ENCODE results near the gene METTL13.

The METTL13 gene

GRCh38 chr1:171787686-171788480 lies 6.4 kb downstream of the METTL13 start:
- H3K9me3 ChIP-seq (ENCODE audit: control insufficient read depth in 5 of 5, low read length in 5 of 5) = no peaks in the 10 kb centered on the region
- no peak overlapping the region for H3K27ac ChIP-seq (ENCODE audit: low read depth, low read length)
- no peak overlapping the region for H3K4me3 ChIP-seq (ENCODE audit: low read depth in 1 of 5, low read length in 5 of 5)
- H3K9ac ChIP-seq (ENCODE audit: low read length in 5 of 5) = no peak overlapping the region
- peaks cover 28 to 88% (median 86%) of the 10 kb centered on the region in 5 donors for H3K36me3 ChIP-seq (ENCODE audit: control insufficient read depth in 5 of 5, insufficient read depth in 5 of 5, low read length in 5 of 5)
- H3K4me1 ChIP-seq (ENCODE audit: control insufficient read depth in 5 of 5, insufficient read depth in 5 of 5, low read length in 5 of 5) = peaks cover 0 to 25% (median 17%) of the 10 kb centered on the region in 5 donors
- no peaks in the 10 kb centered on the region for H3K27me3 ChIP-seq (ENCODE audit: control insufficient read depth in 5 of 5, insufficient read depth in 4 of 5, low read length in 5 of 5)

DNA sequence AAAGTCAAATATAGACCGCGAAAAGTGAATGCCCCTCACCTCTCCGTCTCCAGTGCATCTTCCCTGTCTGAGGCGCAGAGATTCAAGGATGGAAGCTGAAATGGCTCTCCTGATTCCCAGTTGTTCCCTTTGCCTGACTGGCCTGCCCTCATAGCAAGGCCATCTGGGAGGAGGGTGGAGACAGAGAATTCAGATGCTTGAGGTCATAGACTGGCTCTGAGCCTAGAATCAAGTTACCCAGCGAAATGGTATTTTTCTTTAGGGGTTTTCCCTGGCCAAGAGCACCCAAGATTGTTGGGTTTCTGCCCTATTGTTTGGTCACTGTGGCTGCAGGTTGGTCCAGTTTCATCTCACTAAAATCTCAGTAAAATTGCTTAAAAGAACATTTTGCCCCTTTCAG lies 7.2 kb downstream of the METTL13 start:
- Histone ChIP-seq H3K9ac (ENCODE audit: low read length in 5 of 5) (peak overlapping the region in 1 of 5 donors; percentile 13), H3K4me1 (ENCODE audit: control insufficient read depth in 5 of 5, insufficient read depth in 5 of 5, low read length in 5 of 5) (peaks cover 0 to 23% (median 16%) of the 10 kb centered on the region in 5 donors), H3K27me3 (ENCODE audit: control insufficient read depth in 5 of 5, insufficient read depth in 4 of 5, low read length in 5 of 5) (no peaks in the 10 kb centered on the region), H3K27ac (ENCODE audit: low read depth, low read length) (no peak overlapping the region), H3K9me3 (ENCODE audit: control insufficient read depth in 5 of 5, low read length in 5 of 5) (no peaks in the 10 kb centered on the region), H3K36me3 (ENCODE audit: control insufficient read depth in 5 of 5, insufficient read depth in 5 of 5, low read length in 5 of 5) (peaks cover 36 to 93% (median 88%) of the 10 kb centered on the region in 5 donors), H3K4me3 (ENCODE audit: low read depth in 1 of 5, low read length in 5 of 5) (no peak overlapping the region)

DNA sequence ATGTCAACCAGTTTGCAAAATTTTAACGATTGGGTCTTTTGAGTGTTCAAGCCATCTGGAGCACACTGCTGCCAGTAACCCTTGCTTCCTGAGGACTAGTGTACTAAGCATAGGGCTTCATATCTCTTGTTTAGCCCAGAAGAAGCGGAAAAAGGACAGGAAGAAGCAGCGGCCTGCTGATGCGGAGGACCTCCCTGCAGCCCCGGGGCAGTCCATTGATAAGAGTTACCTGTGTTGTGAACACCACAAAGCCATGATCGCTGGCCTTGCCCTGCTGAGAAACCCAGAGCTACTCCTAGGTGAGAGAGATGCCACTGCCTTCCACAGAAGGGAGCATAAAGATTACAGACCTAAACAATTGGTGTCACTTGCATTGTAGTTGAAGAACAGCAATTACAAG lies 8.9 kb downstream of the METTL13 start:
- Histone ChIP-seq H3K36me3 (ENCODE audit: control insufficient read depth in 5 of 5, insufficient read depth in 5 of 5, low read length in 5 of 5) (peaks cover 49 to 94% (median 92%) of the 10 kb centered on the region in 5 donors), H3K4me3 (ENCODE audit: low read depth in 1 of 5, low read length in 5 of 5) (no peak overlapping the region), H3K27ac (ENCODE audit: low read depth, low read length) (no peak overlapping the region), H3K9ac (ENCODE audit: low read length in 5 of 5) (no peak overlapping the region), H3K27me3 (ENCODE audit: control insufficient read depth in 5 of 5, insufficient read depth in 4 of 5, low read length in 5 of 5) (no peaks in the 10 kb centered on the region), H3K4me1 (ENCODE audit: control insufficient read depth in 5 of 5, insufficient read depth in 5 of 5, low read length in 5 of 5) (peaks cover 0 to 16% (median 9%) of the 10 kb centered on the region in 5 donors), H3K9me3 (ENCODE audit: control insufficient read depth in 5 of 5, low read length in 5 of 5) (no peaks in the 10 kb centered on the region)

GRCh38 chr1:171792656-171793369 lies 11.4 kb downstream of the METTL13 start:
- no peak overlapping the region for H3K4me3 ChIP-seq (ENCODE audit: low read depth in 1 of 5, low read length in 5 of 5)
- H3K36me3 ChIP-seq (ENCODE audit: control insufficient read depth in 5 of 5, insufficient read depth in 5 of 5, low read length in 5 of 5) = peaks cover 47 to 97% (median 90%) of the 10 kb centered on the region in 5 donors
- H3K9me3 ChIP-seq (ENCODE audit: control insufficient read depth in 5 of 5, low read length in 5 of 5) = no peaks in the 10 kb centered on the region
- no peaks in the 10 kb centered on the region for H3K27me3 ChIP-seq (ENCODE audit: control insufficient read depth in 5 of 5, insufficient read depth in 4 of 5, low read length in 5 of 5)
- no peak overlapping the region for H3K9ac ChIP-seq (ENCODE audit: low read length in 5 of 5)
- no peak overlapping the region for H3K27ac ChIP-seq (ENCODE audit: low read depth, low read length)
- H3K4me1 ChIP-seq (ENCODE audit: control insufficient read depth in 5 of 5, insufficient read depth in 5 of 5, low read length in 5 of 5) = peaks cover 0 to 11% (median 0%) of the 10 kb centered on the region in 5 donors

GRCh38 chr1:171793636-171794035 lies 12.2 kb downstream of the METTL13 start:
- Histone ChIP-seq H3K9ac (ENCODE audit: low read length in 5 of 5) (no peak overlapping the region), H3K4me1 (ENCODE audit: control insufficient read depth in 5 of 5, insufficient read depth in 5 of 5, low read length in 5 of 5) (peaks cover 1 to 14% (median 4%) of the 10 kb centered on the region in 5 donors), H3K4me3 (ENCODE audit: low read depth in 1 of 5, low read length in 5 of 5) (no peak overlapping the region), H3K9me3 (ENCODE audit: control insufficient read depth in 5 of 5, low read length in 5 of 5) (no peaks in the 10 kb centered on the region), H3K27me3 (ENCODE audit: control insufficient read depth in 5 of 5, insufficient read depth in 4 of 5, low read length in 5 of 5) (no peaks in the 10 kb centered on the region), H3K36me3 (ENCODE audit: control insufficient read depth in 5 of 5, insufficient read depth in 5 of 5, low read length in 5 of 5) (peaks cover 47 to 94% (median 85%) of the 10 kb centered on the region in 5 donors), H3K27ac (ENCODE audit: low read depth, low read length) (no peak overlapping the region)

DNA sequence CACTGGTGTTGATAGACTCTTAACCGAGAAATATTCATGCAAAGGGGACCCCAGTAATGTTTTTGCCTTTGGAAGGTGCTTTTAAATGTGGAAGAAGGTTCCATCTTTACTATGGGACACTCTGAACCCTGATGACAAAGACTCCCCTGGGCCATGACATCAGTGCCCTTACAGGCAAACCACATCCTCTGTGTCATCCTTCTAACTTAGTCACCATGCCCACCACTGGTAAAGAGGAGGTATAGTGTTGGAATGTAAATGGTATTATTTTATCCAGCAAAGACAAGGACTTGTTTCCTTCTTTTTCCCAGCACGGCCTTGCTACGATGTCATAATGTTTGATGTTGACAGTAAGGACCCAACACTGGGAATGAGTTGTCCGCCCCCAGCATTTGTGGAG lies 12.6 kb downstream of the METTL13 start:
- Histone ChIP-seq H3K4me1 (ENCODE audit: control insufficient read depth in 5 of 5, insufficient read depth in 5 of 5, low read length in 5 of 5) (peaks cover 5 to 14% (median 9%) of the 10 kb centered on the region in 5 donors), H3K27ac (ENCODE audit: low read depth, low read length) (no peak overlapping the region), H3K27me3 (ENCODE audit: control insufficient read depth in 5 of 5, insufficient read depth in 4 of 5, low read length in 5 of 5) (no peaks in the 10 kb centered on the region), H3K9ac (ENCODE audit: low read length in 5 of 5) (no peak overlapping the region), H3K36me3 (ENCODE audit: control insufficient read depth in 5 of 5, insufficient read depth in 5 of 5, low read length in 5 of 5) (peaks cover 47 to 90% (median 81%) of the 10 kb centered on the region in 5 donors), H3K9me3 (ENCODE audit: control insufficient read depth in 5 of 5, low read length in 5 of 5) (no peaks in the 10 kb centered on the region), H3K4me3 (ENCODE audit: low read depth in 1 of 5, low read length in 5 of 5) (no peak overlapping the region)

DNA sequence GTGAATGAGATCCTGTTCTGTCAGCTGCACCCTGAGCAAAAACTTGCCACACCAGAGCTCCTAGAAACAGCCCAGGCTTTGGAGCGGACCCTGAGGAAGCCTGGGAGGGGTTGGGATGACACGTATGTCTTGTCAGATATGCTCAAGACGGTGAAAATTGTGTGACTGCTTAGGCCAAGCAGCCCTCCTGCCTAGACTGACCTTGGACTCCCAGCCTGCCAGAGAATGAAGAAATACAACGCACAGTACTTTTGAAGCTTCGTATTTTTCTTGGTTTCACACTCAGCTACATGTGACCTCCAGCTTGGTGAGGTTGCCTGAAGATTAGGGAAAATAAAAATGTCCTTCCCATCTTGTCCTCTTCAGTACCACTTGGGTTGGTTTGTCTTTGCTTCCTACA lies 15.1 kb downstream of the METTL13 start:
- H3K27ac ChIP-seq (ENCODE audit: low read depth, low read length) = no peak overlapping the region
- H3K27me3 ChIP-seq (ENCODE audit: control insufficient read depth in 5 of 5, insufficient read depth in 4 of 5, low read length in 5 of 5) = no peaks in the 10 kb centered on the region
- H3K9me3 ChIP-seq (ENCODE audit: control insufficient read depth in 5 of 5, low read length in 5 of 5) = no peaks in the 10 kb centered on the region
- peaks cover 32 to 66% (median 59%) of the 10 kb centered on the region in 5 donors for H3K36me3 ChIP-seq (ENCODE audit: control insufficient read depth in 5 of 5, insufficient read depth in 5 of 5, low read length in 5 of 5)
- no peak overlapping the region for H3K9ac ChIP-seq (ENCODE audit: low read length in 5 of 5)
- peaks cover 5 to 26% (median 17%) of the 10 kb centered on the region in 5 donors for H3K4me1 ChIP-seq (ENCODE audit: control insufficient read depth in 5 of 5, insufficient read depth in 5 of 5, low read length in 5 of 5)
- no peak overlapping the region for H3K4me3 ChIP-seq (ENCODE audit: low read depth in 1 of 5, low read length in 5 of 5)

DNA sequence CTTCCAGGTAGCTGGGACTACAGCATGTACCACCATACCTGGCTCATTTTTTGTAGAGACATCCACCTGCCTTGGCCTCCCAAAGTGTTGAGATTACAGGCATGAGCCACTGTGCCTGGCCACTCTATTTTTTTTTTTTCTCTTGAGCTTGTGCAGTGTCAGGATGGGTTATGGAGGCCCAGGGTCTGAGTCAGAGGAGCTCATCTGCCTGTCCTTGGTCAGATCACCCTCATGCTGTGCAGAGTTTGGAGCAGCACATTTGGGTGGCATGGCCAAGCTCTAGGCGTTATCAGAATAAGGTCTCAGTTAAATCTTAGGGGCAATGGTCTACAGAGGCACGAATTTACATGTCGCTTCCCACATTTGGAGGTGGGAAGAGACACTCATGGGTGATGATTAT lies 16.9 kb downstream of the METTL13 start:
- peaks cover 20 to 49% (median 43%) of the 10 kb centered on the region in 5 donors for H3K36me3 ChIP-seq (ENCODE audit: control insufficient read depth in 5 of 5, insufficient read depth in 5 of 5, low read length in 5 of 5)
- H3K9ac ChIP-seq (ENCODE audit: low read length in 5 of 5) = peak overlapping the region in 1 of 5 donors; percentile 29
- no peak overlapping the region for H3K4me3 ChIP-seq (ENCODE audit: low read depth in 1 of 5, low read length in 5 of 5)
- peaks cover 5 to 33% (median 30%) of the 10 kb centered on the region in 5 donors for H3K4me1 ChIP-seq (ENCODE audit: control insufficient read depth in 5 of 5, insufficient read depth in 5 of 5, low read length in 5 of 5)
- H3K27me3 ChIP-seq (ENCODE audit: control insufficient read depth in 5 of 5, insufficient read depth in 4 of 5, low read length in 5 of 5) = no peaks in the 10 kb centered on the region
- no peak overlapping the region for H3K27ac ChIP-seq (ENCODE audit: low read depth, low read length)
- H3K9me3 ChIP-seq (ENCODE audit: control insufficient read depth in 5 of 5, low read length in 5 of 5) = no peaks in the 10 kb centered on the region

DNA sequence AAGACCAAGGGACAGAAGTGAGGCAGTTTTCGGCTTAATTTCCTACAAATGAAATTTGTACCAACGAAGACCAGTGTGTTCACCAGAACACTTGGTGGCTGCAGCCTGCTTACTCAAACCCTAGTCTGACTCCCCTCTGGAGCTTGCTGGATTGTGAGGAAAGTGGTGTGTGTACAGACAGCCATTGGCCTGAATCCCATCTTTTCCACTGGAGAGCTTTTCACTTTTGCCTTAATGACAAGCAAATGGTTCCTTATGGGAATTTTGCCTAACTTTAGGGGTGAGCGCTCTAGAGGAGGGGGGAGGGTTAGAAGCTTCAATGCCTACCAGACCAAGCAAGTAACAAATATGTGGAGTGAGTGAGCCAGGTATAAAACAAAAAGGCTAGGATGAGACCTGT lies 17.3 kb downstream of the METTL13 start:
- peak overlapping the region in 2 of 5 donors; percentile 6 to 29 for H3K9ac ChIP-seq (ENCODE audit: low read length in 5 of 5)
- H3K36me3 ChIP-seq (ENCODE audit: control insufficient read depth in 5 of 5, insufficient read depth in 5 of 5, low read length in 5 of 5) = peaks cover 15 to 45% (median 40%) of the 10 kb centered on the region in 5 donors
- peaks cover 5 to 38% (median 34%) of the 10 kb centered on the region in 5 donors for H3K4me1 ChIP-seq (ENCODE audit: control insufficient read depth in 5 of 5, insufficient read depth in 5 of 5, low read length in 5 of 5)
- no peak overlapping the region for H3K27ac ChIP-seq (ENCODE audit: low read depth, low read length)
- H3K27me3 ChIP-seq (ENCODE audit: control insufficient read depth in 5 of 5, insufficient read depth in 4 of 5, low read length in 5 of 5) = no peaks in the 10 kb centered on the region
- peak overlapping the region in 3 of 5 donors; percentile 5 to 13 (median 6) for H3K4me3 ChIP-seq (ENCODE audit: low read depth in 1 of 5, low read length in 5 of 5)
- no peaks in the 10 kb centered on the region for H3K9me3 ChIP-seq (ENCODE audit: control insufficient read depth in 5 of 5, low read length in 5 of 5)

- Histone ChIP-seq H3K4me1 (ENCODE audit: control insufficient read depth in 5 of 5, insufficient read depth in 5 of 5, low read length in 5 of 5) (peaks cover 5 to 42% (median 34%) of the 10 kb centered on the region in 5 donors), H3K27ac (ENCODE audit: low read depth, low read length) (no peak overlapping the region)
Measured at GRCh38 chr1:171799166-171799565, 17.7 kb downstream of the METTL13 start.

More at GRCh38 chr1:171799166-171799565, 17.7 kb downstream of the METTL13 start:
- Histone ChIP-seq H3K4me3 (ENCODE audit: low read depth in 1 of 5, low read length in 5 of 5) (peak overlapping the region in 3 of 5 donors; percentile 5 to 13 (median 6)), H3K9ac (ENCODE audit: low read length in 5 of 5) (peak overlapping the region in 2 of 5 donors; percentile 6 to 29), H3K36me3 (ENCODE audit: control insufficient read depth in 5 of 5, insufficient read depth in 5 of 5, low read length in 5 of 5) (peaks cover 11 to 41% (median 36%) of the 10 kb centered on the region in 5 donors), H3K27me3 (ENCODE audit: control insufficient read depth in 5 of 5, insufficient read depth in 4 of 5, low read length in 5 of 5) (no peaks in the 10 kb centered on the region), H3K9me3 (ENCODE audit: control insufficient read depth in 5 of 5, low read length in 5 of 5) (no peaks in the 10 kb centered on the region)
